GM13976 (cell line): ENCODE data around the gene HTRA1.

Experiments
- DNase-seq: peaks from one replicate; pipeline ENCODE4 v3.0.0; 2012; ENCODE audit warnings: low spot score
- CTCF ChIP-seq: IDR thresholded peaks from 2 replicates; pipeline ENCODE4 v1.5.1; 2012; ENCODE audit warnings: borderline replicate concordance, mild to moderate bottlenecking; ENCODE audit not compliant: insufficient read depth; ENCODE audit errors: extremely low read depth, missing control alignments, control extremely low read depth
- in situ Hi-C: fragments of 300-500 bp; cut with MboI; formaldehyde crosslinking; loops from one replicate; pipeline ENCODE4 v1.12.0; 2022; ENCODE audit warnings: low sequenced_read_pairs, mixed read lengths, inconsistent platforms; ENCODE audit not compliant: unreplicated experiment

Gene HTRA1

GRCh38 chr10:122546242-122546641 is 84.9 kb downstream of the HTRA1 start:
- in situ Hi-C loops, result no loop called here
- no peak for TF ChIP-seq CTCF
- DNase-seq, result no peak

DNA sequence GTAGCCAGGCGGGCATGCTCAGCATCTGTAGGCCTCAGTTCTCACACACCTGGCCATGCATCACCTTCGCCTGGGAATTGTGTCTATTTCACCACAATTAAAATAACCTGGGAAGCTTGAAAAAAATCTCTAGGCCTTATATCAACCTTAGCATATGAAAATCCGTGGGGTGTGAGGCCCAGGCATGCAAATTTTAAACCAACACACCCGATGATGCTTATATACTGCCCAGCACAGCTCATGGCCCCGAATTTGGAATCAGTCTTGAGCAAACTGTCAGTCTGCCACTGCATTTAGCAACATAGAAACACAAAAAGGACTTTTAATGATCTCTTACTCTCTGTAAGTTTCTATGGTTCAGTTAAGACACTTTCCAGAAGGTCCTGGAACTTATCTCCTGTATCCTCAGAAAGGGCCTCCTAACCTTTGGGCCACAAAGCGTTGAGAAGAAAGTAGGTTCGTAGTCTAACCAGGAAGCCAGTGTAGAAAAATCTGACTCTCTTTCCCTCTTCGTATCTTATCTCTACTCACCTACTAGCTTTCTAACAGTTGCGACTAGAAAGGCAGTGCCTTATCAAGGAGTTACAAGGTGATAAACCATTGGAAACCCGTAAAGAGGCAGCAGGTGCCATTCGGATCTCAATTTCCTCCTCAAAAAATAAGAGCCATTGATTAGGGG is 87.2 kb downstream of the HTRA1 start:
- in situ Hi-C loops, result no loop called here
- no peak for DNase-seq
- no peak for TF ChIP-seq CTCF

GRCh38 chr10:122549636-122550035 is 88.3 kb downstream of the HTRA1 start:
- no peak for DNase-seq

DNA sequence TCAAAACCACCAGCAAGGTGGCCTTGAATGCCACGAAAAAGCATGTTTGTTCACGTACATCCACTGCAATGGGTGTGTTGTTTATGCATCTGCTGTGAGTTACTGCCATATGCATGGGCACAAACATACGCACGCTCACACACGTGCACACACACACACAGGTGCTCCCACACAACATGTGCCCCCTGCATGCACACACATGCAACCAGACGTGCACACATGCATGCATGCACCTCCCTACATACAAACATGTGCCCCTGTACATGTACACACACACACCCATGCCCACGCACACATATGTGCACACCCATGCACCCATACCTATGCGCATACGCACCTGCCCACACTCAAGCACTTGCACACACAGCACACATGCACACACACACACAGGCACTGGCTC is 89.1 kb downstream of the HTRA1 start:
- DNase-seq, result no peak
- in situ Hi-C loops, result loop anchor here (25.0 kb wide), 1 partner anchor 263 kb away; no protein-coding TSS in a partner anchor

More at GRCh38 chr10:122549636-122550035, 88.3 kb downstream of the HTRA1 start:
- no peak for TF ChIP-seq CTCF
- in situ Hi-C loops, result loop anchor here (25.0 kb wide), 1 partner anchor 262 kb away; no protein-coding TSS in a partner anchor

GRCh38 chr10:122550983-122551382 is 89.6 kb downstream of the HTRA1 start:
- in situ Hi-C loops, result loop anchor here (25.0 kb wide), 1 partner anchor 264 kb away; no protein-coding TSS in a partner anchor
- no peak for TF ChIP-seq CTCF
- no peak for DNase-seq

More for the DNA sequence above, 89.1 kb downstream of the HTRA1 start:
- no peak for TF ChIP-seq CTCF

- DNase-seq, result peak; percentile 41
- in situ Hi-C loops, result loop anchor here (25.0 kb wide), 1 partner anchor 264 kb away; no protein-coding TSS in a partner anchor
- TF ChIP-seq CTCF, result no peak
Measured at GRCh38 chr10:122551450-122551849, 90.1 kb downstream of the HTRA1 start.

GRCh38 chr10:122553341-122553740 is 92.0 kb downstream of the HTRA1 start:
- TF ChIP-seq CTCF, result no peak
- in situ Hi-C loops, result loop anchor here (25.0 kb wide), 1 partner anchor 266 kb away; no protein-coding TSS in a partner anchor
- DNase-seq, result no peak
